Ovary (tissue), 3 donors: ENCODE data around the gene HYAL4.

Experiments
- POLR2A ChIP-seq: fragments of 450-650 bp; IDR thresholded peaks from one replicate; pipeline ENCODE4 v1.6.1; 2017; ENCODE audit warnings: antibody characterized with exemption, mild to moderate bottlenecking, moderate library complexity
- TF ChIP-seq, protein P1 (sequence below), 3 donors: fragments of 450-650 bp in 2 of 3; fragments of 200-600 bp in 1 of 3; IDR thresholded peaks; one replicate each; pipeline versions ENCODE4 v1.5.1 to v1.8.0; 2016 to 2022; ENCODE audit warnings: antibody characterized with exemption in 3 of 3, mild to moderate bottlenecking in 1 of 3
- donor health status: DM: no; HTN: no; CAD: no.

GRCh38 chr7:123863461-123863860 lies 18.5 kb downstream of the HYAL4 start:
- TF ChIP-seq, protein P1, sequence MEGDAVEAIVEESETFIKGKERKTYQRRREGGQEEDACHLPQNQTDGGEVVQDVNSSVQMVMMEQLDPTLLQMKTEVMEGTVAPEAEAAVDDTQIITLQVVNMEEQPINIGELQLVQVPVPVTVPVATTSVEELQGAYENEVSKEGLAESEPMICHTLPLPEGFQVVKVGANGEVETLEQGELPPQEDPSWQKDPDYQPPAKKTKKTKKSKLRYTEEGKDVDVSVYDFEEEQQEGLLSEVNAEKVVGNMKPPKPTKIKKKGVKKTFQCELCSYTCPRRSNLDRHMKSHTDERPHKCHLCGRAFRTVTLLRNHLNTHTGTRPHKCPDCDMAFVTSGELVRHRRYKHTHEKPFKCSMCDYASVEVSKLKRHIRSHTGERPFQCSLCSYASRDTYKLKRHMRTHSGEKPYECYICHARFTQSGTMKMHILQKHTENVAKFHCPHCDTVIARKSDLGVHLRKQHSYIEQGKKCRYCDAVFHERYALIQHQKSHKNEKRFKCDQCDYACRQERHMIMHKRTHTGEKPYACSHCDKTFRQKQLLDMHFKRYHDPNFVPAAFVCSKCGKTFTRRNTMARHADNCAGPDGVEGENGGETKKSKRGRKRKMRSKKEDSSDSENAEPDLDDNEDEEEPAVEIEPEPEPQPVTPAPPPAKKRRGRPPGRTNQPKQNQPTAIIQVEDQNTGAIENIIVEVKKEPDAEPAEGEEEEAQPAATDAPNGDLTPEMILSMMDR (IDR thresholded peaks at IDR 0.05) = no peak
- no peak for TF ChIP-seq POLR2A
